ENCODE data around the gene YWHAG.
"Not testable (repeated sequence)": the region's sequence is repeated elsewhere in the genome, so short reads cannot be mapped to it uniquely, and the experiment has no call there.

The YWHAG gene

DNA sequence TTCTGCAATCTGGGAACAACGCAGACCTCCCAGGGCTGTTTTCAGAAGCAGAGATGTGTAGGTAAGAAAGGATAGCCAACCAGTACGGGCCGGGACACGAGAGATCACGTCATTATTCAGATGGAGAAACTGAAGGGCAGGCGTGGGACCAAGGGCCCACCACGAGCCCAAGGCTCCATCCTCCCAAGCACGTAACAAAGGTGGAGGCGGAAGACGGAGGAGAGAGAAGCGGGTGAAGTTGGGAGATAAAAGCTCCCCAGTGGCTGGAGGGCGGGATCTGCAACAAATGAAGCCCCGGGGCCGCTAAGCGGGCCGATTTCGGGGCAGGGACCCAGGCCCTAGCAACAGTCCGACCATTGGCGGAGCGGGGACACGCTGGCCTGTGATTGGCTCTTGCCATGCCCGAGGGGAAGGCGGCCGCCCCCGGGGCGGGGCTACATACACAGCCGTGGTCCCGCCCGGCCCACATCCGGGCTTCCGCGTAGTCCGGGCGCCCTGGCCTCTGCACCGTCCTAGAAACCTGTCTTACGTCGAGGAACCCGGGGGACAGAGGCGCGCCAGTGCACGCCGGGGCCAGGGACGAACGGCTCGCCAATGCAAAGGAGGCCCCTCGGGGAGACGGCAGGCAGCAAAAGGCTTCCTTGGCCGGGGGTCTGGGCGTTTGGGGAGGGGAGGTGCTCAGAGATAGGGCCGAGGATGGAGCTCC is 40.9 kb downstream of the YWHAG start:
- DNase-seq = peak; percentile 96

- no peak for DNase-seq
These were observed 41.6 kb downstream of the YWHAG start for GRCh38 chr7:76316984-76317781.

DNA sequence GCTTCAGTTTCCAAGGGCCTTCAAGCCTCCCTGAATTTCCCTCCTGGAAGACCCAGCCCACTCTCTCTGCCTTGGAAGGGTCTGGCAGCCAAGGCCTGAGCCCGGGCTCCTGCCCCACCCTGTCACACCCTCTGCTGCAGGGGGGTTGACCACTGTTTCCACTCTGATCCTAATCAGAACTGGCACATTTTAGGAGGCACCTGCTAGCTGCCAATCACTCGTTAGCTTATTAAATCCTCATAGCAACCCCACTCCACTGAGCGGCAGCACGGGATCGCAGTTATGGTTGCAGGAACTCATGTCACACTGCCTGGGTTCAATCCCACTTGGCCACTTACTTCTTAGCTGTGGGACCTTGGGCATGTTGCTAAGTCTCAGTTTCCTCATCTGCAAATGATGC is 43.4 kb downstream of the YWHAG start:
- no peak for DNase-seq

- DNase-seq = not testable (repeated sequence)
These were observed 44.1 kb downstream of the YWHAG start for GRCh38 chr7:76314740-76315139.

DNA sequence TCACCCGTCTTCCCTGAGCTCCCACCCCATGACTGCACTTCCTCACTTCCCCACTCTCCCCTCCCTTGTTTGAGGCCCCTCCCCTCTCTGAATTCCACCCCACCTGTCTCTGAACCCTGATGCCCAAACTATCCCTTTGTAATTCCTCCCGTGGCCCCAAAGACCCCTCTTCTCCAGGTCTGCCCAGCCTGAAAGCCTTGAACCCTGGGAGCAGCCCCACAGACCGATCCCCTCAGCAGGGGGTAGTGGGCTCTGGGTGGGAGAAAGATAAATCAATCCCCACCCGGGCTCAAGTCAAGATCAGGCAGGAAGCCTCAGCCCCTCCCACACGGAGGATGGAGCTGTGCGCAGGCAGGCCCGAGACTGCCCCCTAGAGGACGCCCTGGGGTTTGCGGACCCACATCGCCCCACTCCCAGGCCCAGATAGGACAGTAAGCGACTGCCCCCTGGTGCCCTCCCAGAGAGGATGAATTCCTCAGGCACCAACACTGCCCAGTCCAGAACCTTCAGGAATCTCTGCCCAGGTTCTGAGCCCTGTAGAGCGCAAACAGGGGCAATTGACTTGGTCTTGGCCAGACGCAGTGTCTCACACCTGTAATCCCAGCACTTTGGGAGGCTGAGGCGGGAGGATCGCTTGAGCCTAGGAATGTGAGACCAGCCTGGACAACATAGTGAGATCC is 44.6 kb downstream of the YWHAG start:
- peak; percentile 86 for DNase-seq

DNA sequence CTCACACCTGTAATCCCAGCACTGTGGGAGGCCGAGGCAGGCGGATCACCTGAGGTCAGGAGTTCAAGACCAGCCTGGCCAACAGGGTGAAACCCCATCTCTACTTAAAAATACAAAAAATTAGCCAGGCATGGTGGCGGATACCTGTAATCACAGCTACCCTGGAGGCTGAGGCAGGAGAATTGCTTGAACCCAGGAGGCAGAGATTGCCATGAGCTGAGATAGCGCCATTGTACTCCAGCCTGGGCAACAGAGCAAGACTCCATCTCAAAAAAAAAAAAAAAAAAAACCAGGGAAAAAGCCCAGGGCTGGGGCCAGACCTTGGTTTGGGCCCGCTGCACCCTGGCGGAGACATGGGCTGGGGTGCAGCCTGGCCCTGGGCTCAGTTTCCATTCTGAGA is 47.0 kb downstream of the YWHAG start:
- DNase-seq = not testable (repeated sequence)

- DNase-seq = no peak
These were observed 48.5 kb downstream of the YWHAG start for GRCh38 chr7:76310102-76310957.

DNA sequence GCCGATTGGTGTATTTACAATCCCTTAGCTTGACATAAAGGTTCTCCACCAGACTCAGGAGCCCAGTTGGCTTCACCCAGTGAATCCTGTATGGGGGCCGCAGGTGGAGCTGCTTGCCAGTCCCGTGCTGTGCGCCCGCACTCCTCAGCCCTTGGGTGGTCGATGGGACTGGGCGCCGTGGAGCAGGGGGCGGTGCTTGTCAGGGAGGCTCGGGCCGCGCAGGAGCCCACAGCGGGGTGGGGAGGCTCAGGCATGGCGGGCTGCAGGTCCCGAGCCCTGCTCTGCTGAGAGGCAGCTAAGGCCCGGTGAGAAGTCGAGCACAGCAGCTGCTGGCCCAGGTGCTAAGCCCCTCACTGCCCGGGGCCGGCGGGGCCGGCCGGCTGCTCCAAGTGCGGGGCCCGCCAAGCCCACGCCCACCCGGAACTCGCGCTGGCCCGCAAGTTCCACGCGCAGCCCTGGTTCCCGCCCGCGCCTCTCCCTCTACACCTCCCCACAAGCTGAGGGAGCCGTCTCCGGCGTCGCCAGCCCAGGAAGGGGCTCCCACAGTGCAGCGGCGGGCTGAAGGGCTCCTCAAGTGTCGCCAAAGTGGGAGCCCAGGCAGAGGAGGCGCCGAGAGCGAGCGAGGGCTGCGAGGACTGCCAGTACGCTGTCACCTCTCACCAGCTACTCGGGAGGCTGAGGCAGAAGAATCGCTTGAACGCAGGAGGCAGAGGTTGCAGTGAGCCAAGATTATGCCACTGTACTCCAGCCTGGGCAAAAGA is 49.3 kb downstream of the YWHAG start:
- not testable (repeated sequence) for DNase-seq

DNA sequence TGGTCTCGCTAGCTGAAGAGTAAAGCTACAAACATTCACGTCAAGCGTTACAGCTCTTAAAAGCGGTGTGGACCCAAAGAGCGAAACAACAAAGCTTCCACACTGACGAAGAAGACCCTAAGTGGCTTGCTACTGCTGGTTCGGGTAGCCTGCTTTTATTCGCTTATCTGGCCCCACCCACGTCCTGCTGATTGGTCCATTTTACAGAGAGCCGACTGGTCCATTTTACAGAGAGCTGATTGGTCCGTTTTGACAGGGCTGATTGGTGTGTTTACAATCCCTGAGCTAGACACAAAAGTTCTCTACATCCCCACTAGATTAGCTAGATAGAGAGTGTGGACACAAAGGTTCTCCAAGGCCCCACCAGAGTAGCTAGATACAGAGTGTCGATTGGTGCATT is 49.9 kb downstream of the YWHAG start:
- not testable (repeated sequence) for DNase-seq

DNA sequence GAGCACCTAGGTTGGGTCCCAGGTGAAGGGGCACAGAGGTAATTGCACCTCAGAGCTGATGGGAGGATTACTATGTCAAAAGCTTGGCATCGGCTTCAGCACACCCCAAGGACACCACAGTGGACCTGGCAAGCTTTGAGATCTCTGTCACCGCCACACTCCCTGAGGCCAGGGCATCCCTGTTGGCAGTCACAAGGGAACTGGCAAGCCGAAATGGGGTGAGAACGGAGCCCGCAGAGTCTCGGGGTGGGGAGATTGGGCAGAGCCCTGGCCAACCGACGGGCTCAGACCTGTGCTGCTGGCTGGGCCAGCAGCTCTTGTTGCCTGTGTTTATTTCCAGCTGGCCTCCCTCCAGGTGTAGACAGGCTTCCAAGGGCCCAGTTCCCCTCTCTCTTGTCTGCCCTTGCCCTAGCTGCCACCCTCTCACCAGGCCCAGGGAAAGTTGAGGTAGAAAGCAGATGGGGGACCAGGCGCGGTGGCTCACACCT is 53.9 kb downstream of the YWHAG start:
- DNase-seq = no peak

DNA sequence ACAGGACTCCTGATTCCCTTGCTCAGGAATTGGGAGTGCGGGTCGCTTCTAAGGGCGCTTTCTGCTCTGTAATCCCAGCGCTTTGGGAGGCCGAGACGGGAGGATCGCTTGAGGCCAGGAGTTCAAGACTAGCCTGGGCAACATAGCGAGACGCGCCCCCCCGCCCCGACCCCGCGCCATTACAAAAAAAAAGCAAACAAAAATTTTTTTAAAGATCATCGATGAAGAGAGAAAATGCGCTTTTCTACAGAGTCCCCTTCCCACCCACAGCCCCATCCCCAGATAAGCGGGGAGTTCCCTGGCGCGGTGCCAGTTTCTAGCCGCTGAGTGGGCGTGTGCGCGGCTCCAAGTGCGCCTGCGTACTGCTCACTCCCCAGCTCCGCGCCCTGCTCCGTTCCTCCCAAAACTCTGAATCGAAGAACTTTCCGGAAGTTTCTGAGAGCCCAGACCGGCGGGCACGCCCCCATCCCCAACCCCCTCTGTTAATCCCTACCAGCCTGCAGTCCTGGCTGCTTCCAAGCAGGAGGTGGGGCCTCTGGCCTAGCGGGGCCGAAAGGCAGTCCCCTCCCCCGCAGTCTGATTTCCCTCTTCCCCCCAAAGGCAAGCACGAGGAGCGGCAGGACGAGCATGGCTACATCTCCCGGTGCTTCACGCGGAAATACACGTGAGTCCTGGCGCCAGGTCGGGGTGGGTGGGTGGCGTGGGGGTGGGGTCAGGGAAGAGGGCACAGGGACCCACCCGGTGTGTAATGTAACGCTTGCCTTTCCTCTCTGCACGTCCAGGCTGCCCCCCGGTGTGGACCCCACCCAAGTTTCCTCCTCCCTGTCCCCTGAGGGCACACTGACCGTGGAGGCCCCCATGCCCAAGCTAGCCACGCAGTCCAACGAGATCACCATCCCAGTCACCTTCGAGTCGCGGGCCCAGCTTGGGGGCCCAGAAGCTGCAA is 55.3 kb downstream of the YWHAG start:
- DNase-seq = peak; percentile 92

DNA sequence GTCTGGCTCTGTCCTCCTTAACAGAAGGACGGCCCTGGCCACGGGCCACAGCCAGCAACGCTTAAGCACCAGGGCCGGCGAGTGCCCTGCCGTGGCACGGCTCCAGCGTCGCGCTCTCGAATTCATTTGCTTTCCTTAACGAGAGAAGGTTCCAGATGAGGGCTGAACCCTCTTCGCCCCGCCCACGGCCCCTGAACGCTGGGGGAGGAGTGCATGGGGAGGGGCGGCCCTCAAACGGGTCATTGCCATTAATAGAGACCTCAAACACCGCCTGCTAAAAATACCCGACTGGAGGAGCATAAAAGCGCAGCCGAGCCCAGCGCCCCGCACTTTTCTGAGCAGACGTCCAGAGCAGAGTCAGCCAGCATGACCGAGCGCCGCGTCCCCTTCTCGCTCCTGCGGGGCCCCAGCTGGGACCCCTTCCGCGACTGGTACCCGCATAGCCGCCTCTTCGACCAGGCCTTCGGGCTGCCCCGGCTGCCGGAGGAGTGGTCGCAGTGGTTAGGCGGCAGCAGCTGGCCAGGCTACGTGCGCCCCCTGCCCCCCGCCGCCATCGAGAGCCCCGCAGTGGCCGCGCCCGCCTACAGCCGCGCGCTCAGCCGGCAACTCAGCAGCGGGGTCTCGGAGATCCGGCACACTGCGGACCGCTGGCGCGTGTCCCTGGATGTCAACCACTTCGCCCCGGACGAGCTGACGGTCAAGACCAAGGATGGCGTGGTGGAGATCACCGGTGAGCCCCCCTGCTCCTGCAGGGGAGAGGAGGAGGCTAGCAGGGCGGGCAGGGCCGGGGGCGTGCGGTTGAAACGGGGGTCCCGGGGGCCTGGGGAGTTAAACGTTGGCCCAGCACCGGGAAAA is 56.2 kb downstream of the YWHAG start, which contains the start of gene HSPB1:
Gene HSPB1 (plus strand): TSS at position 327 of the 855 bp plus-strand sequence. CDS start 40 bp downstream, at position 367.
- peak; percentile 94 for DNase-seq

- DNase-seq = no peak
These were observed 57.8 kb downstream of the YWHAG start for GRCh38 chr7:76301000-76301399.

DNA sequence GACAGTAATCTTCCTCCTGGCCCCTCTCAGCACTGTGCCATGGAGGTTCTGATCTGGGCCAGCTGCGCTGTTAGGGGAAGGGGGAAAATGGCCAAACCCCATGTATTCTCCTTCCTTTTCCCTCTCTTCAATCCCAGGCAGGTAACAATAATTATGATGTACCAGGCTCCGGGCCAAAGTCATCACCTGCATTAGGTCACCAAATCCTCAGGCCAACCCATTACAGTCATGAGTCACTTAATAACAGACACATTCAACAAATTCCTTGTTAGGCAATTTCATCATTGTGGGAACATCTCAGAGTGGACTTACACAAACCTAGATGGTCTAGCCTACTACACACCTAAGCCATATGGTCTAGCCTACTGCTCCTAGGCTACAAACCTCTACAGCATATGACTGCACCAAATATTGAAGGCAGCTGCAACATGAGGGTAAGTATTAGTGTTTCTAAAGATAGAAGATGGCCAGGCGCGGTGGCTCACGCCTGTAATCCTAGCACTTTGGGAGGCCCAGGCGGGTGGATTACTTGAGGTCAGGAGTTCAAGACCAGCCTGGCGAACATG is 58.5 kb downstream of the YWHAG start:
- DNase-seq = peak; percentile 80

DNA sequence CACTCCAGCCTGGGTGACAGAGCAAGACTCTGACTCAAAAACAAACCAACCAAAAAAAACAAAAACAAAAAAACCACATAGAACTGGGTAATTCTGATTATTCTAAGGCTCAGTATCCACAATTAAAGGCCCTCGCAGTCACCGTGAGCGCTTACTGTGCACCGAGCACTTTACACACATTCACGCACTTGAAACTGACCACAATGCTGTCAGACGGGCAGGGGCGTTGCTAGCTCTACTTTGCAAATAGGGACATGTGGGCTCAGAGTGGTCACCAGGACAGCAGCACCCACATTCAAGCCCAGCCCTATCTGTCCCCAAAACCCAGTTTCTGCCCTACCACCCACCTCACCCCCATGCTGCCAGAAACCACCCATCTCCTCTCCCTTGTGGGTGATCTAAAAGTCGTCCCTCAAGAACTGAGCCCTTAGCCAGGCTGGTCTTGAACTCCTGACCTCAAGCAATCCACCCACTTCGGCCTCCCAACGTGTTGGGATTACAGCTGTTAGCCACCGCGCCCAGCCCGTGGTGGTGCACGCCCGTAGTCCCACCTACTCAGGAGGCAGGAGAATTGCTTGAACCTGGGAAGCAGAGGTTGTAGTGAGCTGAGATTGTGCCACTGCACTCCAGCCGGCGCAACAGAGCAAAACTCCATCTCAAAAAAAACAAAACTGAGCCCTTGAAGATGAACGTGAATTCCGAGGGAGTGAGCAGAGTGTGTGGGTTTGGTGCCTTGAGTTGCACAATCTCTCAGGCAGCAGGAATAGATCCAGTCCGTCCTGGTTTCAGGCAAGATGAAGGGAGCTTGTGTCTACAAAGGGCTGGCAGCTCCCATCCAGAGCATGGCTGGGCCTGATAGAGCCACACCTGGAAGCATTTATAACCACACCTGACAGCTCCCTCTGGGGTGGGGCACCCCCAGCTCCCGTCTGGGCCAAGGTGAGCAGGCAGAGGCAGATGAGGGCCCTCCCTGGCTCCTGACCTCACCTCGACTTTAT is 61.7 kb downstream of the YWHAG start:
- DNase-seq = peak; percentile 65

- peak; percentile 98 for DNase-seq
These were observed 64.3 kb downstream of the YWHAG start for GRCh38 chr7:76294344-76295024.

GRCh38 chr7:76293407-76293901 is 65.3 kb downstream of the YWHAG start:
- no peak for DNase-seq

Data from fibroblast of skin of back (primary cell).